Upper lobe of left lung (tissue), 4 donors: ENCODE data around the gene PEPD.

Source experiments
- CTCF ChIP-seq, 6 experiments: fragments of 450-650 bp in 4 of 6; fragments of 200-600 bp in 2 of 6; sonication (generic) in 2 of 6; IDR thresholded peaks; one replicate each; pipeline ENCODE4 v1.5.1; 2016 to 2019; ENCODE audit warnings: antibody characterized with exemption in 6 of 6
- EP300 ChIP-seq, 4 donors: sonication (generic); formaldehyde crosslinking; IDR thresholded peaks; one replicate each; pipeline ENCODE4 v1.5.1; 2017; ENCODE audit warnings: antibody characterized with exemption in 4 of 4, control low read depth in 2 of 4
- POLR2A ChIP-seq, 4 donors: fragments of 450-650 bp; IDR thresholded peaks; one replicate each; pipeline ENCODE4 v1.5.1; 2016 to 2017; ENCODE audit warnings: antibody characterized with exemption in 4 of 4, mild to moderate bottlenecking in 2 of 4

DNA sequence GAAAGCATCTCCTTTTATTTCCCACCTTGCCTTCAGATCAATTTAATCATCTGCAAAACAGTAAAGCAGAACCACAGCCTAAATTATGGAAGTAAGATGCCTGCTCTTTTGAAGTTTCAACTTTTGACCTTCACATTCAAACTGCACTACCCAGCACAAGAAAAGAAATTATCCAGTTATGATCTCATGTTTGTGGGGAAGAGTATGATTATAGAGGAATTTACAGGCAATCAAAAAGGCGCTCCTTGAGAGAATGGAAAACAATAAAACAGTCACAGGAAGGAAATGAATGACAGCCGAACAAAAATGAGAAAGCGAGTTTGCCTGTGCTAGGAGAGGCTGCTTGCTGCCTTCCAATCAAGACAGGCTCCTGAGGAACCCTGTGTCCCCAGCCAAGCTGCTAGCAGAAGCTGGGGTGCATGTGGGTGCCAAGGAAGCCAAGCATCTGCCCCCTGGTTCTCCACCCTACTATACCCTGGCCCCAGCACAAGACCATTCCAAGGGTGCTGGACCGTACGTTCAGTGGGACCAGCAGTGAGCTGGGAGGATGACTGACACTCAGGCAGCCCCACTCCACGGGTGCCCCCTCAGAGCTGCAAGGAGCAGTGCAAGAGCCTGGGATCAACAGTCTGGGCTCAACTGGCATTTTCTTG is 47.8 kb downstream of the PEPD start:
- TF ChIP-seq POLR2A (IDR thresholded peaks at IDR 0.05) (no peak), CTCF (IDR thresholded peaks at IDR 0.05) (no peak), EP300 (IDR thresholded peaks at IDR 0.05) (no peak)
